Panc1 (cell line): ENCODE results near the gene THAP10. TPM values are rescaled to one million over a fixed set of nuclear protein-coding genes. Genes with fewer than 3 reads are reported as not detected.

Experiments used
- ATAC-seq: fragments of 200-7000 bp; cut with Tn5 transposase; 2 replicates; pipeline ENCODE4 v1.9.1; 2020; ENCODE audit warnings: mild to moderate bottlenecking, moderate library complexity
- BruUV-seq: library from RNA; stranded (reverse); fragments of 400-500 nt; replicated peaks from 2 replicates; lab custom pipeline; 2021; lab: Mats Ljungman, UMichigan
- CTCF ChIA-PET: fragments of 300-600 bp; sonication (Branson Sonifier 250); formaldehyde crosslinking; loops from one replicate; lab custom pipeline; 2022; ENCODE audit warnings: antibody characterized with exemption; lab: Charles Lee
- POLR2A ChIA-PET: fragments of 300-600 bp; sonication (Branson Sonifier 250); formaldehyde crosslinking; loops from one replicate; lab custom pipeline; 2022; ENCODE audit warnings: antibody characterized with exemption; lab: Charles Lee
- DNase-seq: peaks from one replicate; pipeline ENCODE4 v3.0.0-alpha.2; 2010; ENCODE audit warnings: low read depth, low spot score
- H3K27ac ChIP-seq: 2 replicates; pipeline ENCODE4 v1.5.1; 2011; ENCODE audit warnings: mild to moderate bottlenecking, low read length, inconsistent platforms
- H3K27me3 ChIP-seq: fragments of 200-500 bp; sonication (Bioruptor generic); 2 replicates; pipeline ENCODE4 v1.6.0; 2014; ENCODE audit warnings: low read length, inconsistent platforms; ENCODE audit not compliant: control insufficient read depth, insufficient read depth
- H3K36me3 ChIP-seq: fragments of 200-500 bp; sonication (Bioruptor generic); 2 replicates; pipeline ENCODE4 v1.5.1; 2014; ENCODE audit warnings: inconsistent platforms, mild to moderate bottlenecking, low read length, moderate library complexity; ENCODE audit not compliant: control insufficient read depth, insufficient read depth
- H3K4me1 ChIP-seq: 2 replicates; pipeline ENCODE4 v1.5.1; 2011; ENCODE audit warnings: inconsistent platforms, mild to moderate bottlenecking, low read length, moderate library complexity; ENCODE audit not compliant: control insufficient read depth, insufficient read depth
- H3K4me3 ChIP-seq, 2 experiments: 2 replicates each; pipeline ENCODE4 v1.5.1; 2011 to 2012; ENCODE audit warnings: low read depth in 2 of 2, low read length in 2 of 2, mild to moderate bottlenecking in 2 of 2, inconsistent platforms in 1 of 2, moderate library complexity in 1 of 2
- H3K9me3 ChIP-seq: fragments of 200-500 bp; sonication (Bioruptor generic); 2 replicates; pipeline ENCODE4 v1.5.1; 2014; ENCODE audit warnings: low read depth, mild to moderate bottlenecking, inconsistent platforms, low read length, moderate library complexity; ENCODE audit not compliant: control insufficient read depth, insufficient read depth
- CTCF ChIP-seq: fragments of 450-650 bp; IDR thresholded peaks from 2 replicates; pipeline ENCODE4 v1.5.1; 2017; ENCODE audit warnings: mild to moderate bottlenecking
- POLR2AphosphoS5 ChIP-seq: IDR thresholded peaks from 2 replicates; pipeline ENCODE4 v1.6.1; 2012; ENCODE audit warnings: mild to moderate bottlenecking, low read depth, low read length, moderate library complexity
- REST ChIP-seq, 2 experiments: IDR thresholded peaks; 2 replicates each; pipeline ENCODE4 v1.6.1; 2011 to 2012; ENCODE audit warnings: low read depth in 2 of 2, control low read depth in 1 of 2, low read length in 1 of 2, mild to moderate bottlenecking in 1 of 2, moderate library complexity in 1 of 2; ENCODE audit not compliant: insufficient read depth in 1 of 2
- SIN3A ChIP-seq: IDR thresholded peaks from 2 replicates; pipeline ENCODE4 v1.6.1; 2012; ENCODE audit warnings: low read depth, mild to moderate bottlenecking, low read length, moderate library complexity, borderline replicate concordance; ENCODE audit not compliant: insufficient read depth
- TCF7L2 ChIP-seq: IDR thresholded peaks from 2 replicates; pipeline ENCODE4 v1.6.1; 2011; ENCODE audit warnings: mild to moderate bottlenecking, low read depth, low read length, inconsistent platforms
- in situ Hi-C: cut with HindIII; loops from 2 replicates; pipeline ENCODE4 v1.10.0; 2016; ENCODE audit warnings: low sequenced_read_pairs, low pct_unique_long_range_greater_than_20kb
- intact Hi-C: fragments of 100-400 bp; cut with micrococcal nuclease; formaldehyde crosslinking; loops from one replicate; pipeline ENCODE4 v1.10.0; 2022; ENCODE audit not compliant: unreplicated experiment
- total RNA-seq: library from RNA; stranded (reverse); gene quantifications from one replicate; pipeline ENCODE4 v1.2.1, GENCODE V29; 2021; ENCODE audit not compliant: unreplicated experiment

Gene THAP10
- total RNA-seq, 1 experiment from 2014 or later = 6.7 TPM

GRCh38 chr15:70867911-70868467 is 24.2 kb downstream of the THAP10 start:
- CTCF ChIA-PET = no interaction called here
- Histone ChIP-seq H3K4me1 (0 out of 2 replicates have a peak, but pooled peaks cover 12% of the 10 kb centered on the region), H3K4me3 (no peak overlapping the region), H3K9me3 (no peaks in the 10 kb centered on the region), H3K36me3 (no peaks in the 10 kb centered on the region), H3K27me3 (no peaks in the 10 kb centered on the region), H3K27ac (no peak overlapping the region)
- no peak for DNase-seq
- TF ChIP-seq SIN3A (no peak), POLR2AphosphoS5 (no peak), TCF7L2 (no peak), REST (IDR thresholded peaks at IDR 0.05; ENCODE audit: insufficient read depth in 1 of 2, low read depth in 2 of 2, low read length in 1 of 2) (no peak), CTCF (no peak)
- POLR2A ChIA-PET = no interaction called here
- ATAC-seq = no peak
- intact Hi-C loops (no loop called here), in situ Hi-C loops (no loop called here)
- no TSS peak for BruUV-seq

- Histone ChIP-seq H3K36me3 (no peaks in the 10 kb centered on the region), H3K9me3 (no peaks in the 10 kb centered on the region), H3K27me3 (no peaks in the 10 kb centered on the region), H3K27ac (no peak overlapping the region), H3K4me1 (0 out of 2 replicates have a peak, but pooled peaks cover 13% of the 10 kb centered on the region), H3K4me3 (no peak overlapping the region)
- no TSS peak for BruUV-seq
- CTCF ChIA-PET = no interaction called here
- POLR2A ChIA-PET = no interaction called here
- TF ChIP-seq REST (IDR thresholded peaks at IDR 0.05; ENCODE audit: insufficient read depth in 1 of 2, low read depth in 2 of 2, low read length in 1 of 2) = no peak
- TF ChIP-seq TCF7L2 = no peak
- TF ChIP-seq CTCF = no peak
- TF ChIP-seq POLR2AphosphoS5 = no peak
- TF ChIP-seq SIN3A = no peak
- ATAC-seq (no peak), DNase-seq (no peak)
- in situ Hi-C loops (no loop called here), intact Hi-C loops (no loop called here)
Observed at GRCh38 chr15:70866982-70867641, 25.1 kb downstream of the THAP10 start.
